Activated CD4-positive, alpha-beta T cell treated with anti-CD3 and anti-CD28 coated beads, Interleukin-10, Interleukin-2, amounts not matched to agents 100 ng/mL and 50 ng/mL, durations not matched to agents 16 hours and 8 hours (primary cell): ENCODE measurements around the gene ZFYVE28.

ENCODE experiments used
- DNase-seq: peaks from one replicate; pipeline ENCODE4 v3.0.0-alpha.2; 2020

The ZFYVE28 gene

GRCh38 chr4:2426711-2427275 lies 8.3 kb upstream of the ZFYVE28 start:
- no peak for DNase-seq

- no peak for DNase-seq
These were observed 7.6 kb upstream of the ZFYVE28 start for GRCh38 chr4:2426069-2426397.

GRCh38 chr4:2425386-2426068 lies 7.1 kb upstream of the ZFYVE28 start:
- no peak for DNase-seq

- DNase-seq: no peak
These were observed 6.1 kb upstream of the ZFYVE28 start for GRCh38 chr4:2424581-2424980.

GRCh38 chr4:2423695-2424094 lies 5.2 kb upstream of the ZFYVE28 start:
- no peak for DNase-seq

- DNase-seq: no peak
These were observed 4.6 kb upstream of the ZFYVE28 start for GRCh38 chr4:2423066-2423465.

GRCh38 chr4:2421928-2422327 lies 3.5 kb upstream of the ZFYVE28 start:
- no peak for DNase-seq

GRCh38 chr4:2419814-2420213 lies 1.4 kb upstream of the ZFYVE28 start:
- DNase-seq: no peak

GRCh38 chr4:2418650-2419571 lies 466 bp upstream of the ZFYVE28 start, which contains the start of gene CFAP99:
TSS of gene CFAP99 (plus strand) at chr4:2418955.
- DNase-seq: peak; percentile 99

- peak; percentile 21 for DNase-seq
These were observed 1.1 kb downstream of the ZFYVE28 start for GRCh38 chr4:2417226-2417764.

- DNase-seq: peak; percentile 53
These were observed 1.8 kb downstream of the ZFYVE28 start for GRCh38 chr4:2416564-2417225.

GRCh38 chr4:2415881-2416563 lies 2.4 kb downstream of the ZFYVE28 start:
- no peak for DNase-seq

GRCh38 chr4:2415213-2415612 lies 3.2 kb downstream of the ZFYVE28 start:
- no peak for DNase-seq

GRCh38 chr4:2413821-2414610 lies 4.4 kb downstream of the ZFYVE28 start:
- DNase-seq: peak; percentile 59

- peak; percentile 97 for DNase-seq
These were observed 5.3 kb downstream of the ZFYVE28 start for GRCh38 chr4:2412885-2413716.

GRCh38 chr4:2412534-2412884 lies 5.9 kb downstream of the ZFYVE28 start:
- peak; percentile 90 for DNase-seq

- DNase-seq: peak; percentile 49
These were observed 6.5 kb downstream of the ZFYVE28 start for GRCh38 chr4:2411786-2412510.

GRCh38 chr4:2409381-2409783 lies 9.1 kb downstream of the ZFYVE28 start:
- DNase-seq: no peak

GRCh38 chr4:2408976-2409375 lies 9.5 kb downstream of the ZFYVE28 start:
- DNase-seq: no peak

GRCh38 chr4:2408401-2408958 lies 10.0 kb downstream of the ZFYVE28 start:
- DNase-seq: peak; percentile 38
